A673 (cell line): Measurements from ENCODE around the gene ILF3.

Source experiments
- CTCF ChIP-seq: fragments of 300-800, 200-600 bp; sonication (generic); conservative IDR thresholded peaks from 2 replicates; pipeline ENCODE4 v1.5.1; 2017; ENCODE audit warnings: low read depth, mild to moderate bottlenecking, antibody characterized with exemption, low read length, moderate library complexity, mixed read lengths
- EZH2 ChIP-seq: fragments of 200-600 bp; sonication (generic); IDR thresholded peaks from 2 replicates; pipeline ENCODE4 v1.6.1; 2017; ENCODE audit warnings: borderline replicate concordance, low read depth, mild to moderate bottlenecking, mixed read lengths, antibody characterized with exemption, low read length; ENCODE audit not compliant: poor library complexity, severe bottlenecking

GRCh38 chr19:10690341-10690781 lies 36.2 kb downstream of the ILF3 start:
- TF ChIP-seq CTCF: no peak
- no peak for TF ChIP-seq EZH2
